Natural killer cell treated with Interleukin-12 subunit alpha and Interleukin-12 subunit beta and Interleukin-15 and Interleukin-18, amount 100 ng/mL, for 72 hours (primary cell): Measurements from ENCODE around the gene KRT13. TPM values are rescaled to one million over a fixed set of nuclear protein-coding genes. Genes with fewer than 3 reads are reported as not detected.

ENCODE experiments used
- ATAC-seq, 2 donors: fragments of 150-1000 bp; cut with Tn5 transposase in 1 of 2; sonication (Bioruptor Pico), chemical (Tn5 transposase) in 1 of 2; 2 replicates each; pipeline ENCODE4 v1.10.0; 2021
- DNase-seq: peaks from one replicate; pipeline ENCODE4 v3.0.0; 2022; ENCODE audit warnings: low spot score
- H3K27ac Mint-ChIP-seq, 2 donors: 1 replicate in 1 of 2; 2 replicates in 1 of 2; pipeline ENCODE4 v1.8.0; 2022; ENCODE audit warnings: mixed read lengths in 2 of 2, mild to moderate bottlenecking in 1 of 2, moderate library complexity in 1 of 2
- H3K27me3 Mint-ChIP-seq, 2 donors: 1 replicate in 1 of 2; 2 replicates in 1 of 2; pipeline ENCODE4 v1.8.0; 2022; ENCODE audit warnings: mixed read lengths in 2 of 2
- H3K36me3 Mint-ChIP-seq: one replicate; pipeline ENCODE4 v1.8.0; 2022; ENCODE audit warnings: mixed read lengths
- H3K4me1 Mint-ChIP-seq, 2 donors: 1 replicate in 1 of 2; 2 replicates in 1 of 2; pipeline ENCODE4 v1.8.0; 2022; ENCODE audit warnings: low read depth in 2 of 2, mixed read lengths in 2 of 2, mild to moderate bottlenecking in 1 of 2
- H3K4me3 Mint-ChIP-seq: one replicate; pipeline ENCODE4 v1.8.0; 2022; ENCODE audit warnings: mixed read lengths
- H3K9me3 Mint-ChIP-seq: 2 replicates; pipeline ENCODE4 v1.8.0; 2022; ENCODE audit warnings: mixed read lengths
- total RNA-seq, 2 donors: library from RNA; stranded (reverse); gene quantifications; one replicate each; pipeline ENCODE4 v1.2.3, GENCODE V29; 2022

The KRT13 gene
- not detected for total RNA-seq

DNA sequence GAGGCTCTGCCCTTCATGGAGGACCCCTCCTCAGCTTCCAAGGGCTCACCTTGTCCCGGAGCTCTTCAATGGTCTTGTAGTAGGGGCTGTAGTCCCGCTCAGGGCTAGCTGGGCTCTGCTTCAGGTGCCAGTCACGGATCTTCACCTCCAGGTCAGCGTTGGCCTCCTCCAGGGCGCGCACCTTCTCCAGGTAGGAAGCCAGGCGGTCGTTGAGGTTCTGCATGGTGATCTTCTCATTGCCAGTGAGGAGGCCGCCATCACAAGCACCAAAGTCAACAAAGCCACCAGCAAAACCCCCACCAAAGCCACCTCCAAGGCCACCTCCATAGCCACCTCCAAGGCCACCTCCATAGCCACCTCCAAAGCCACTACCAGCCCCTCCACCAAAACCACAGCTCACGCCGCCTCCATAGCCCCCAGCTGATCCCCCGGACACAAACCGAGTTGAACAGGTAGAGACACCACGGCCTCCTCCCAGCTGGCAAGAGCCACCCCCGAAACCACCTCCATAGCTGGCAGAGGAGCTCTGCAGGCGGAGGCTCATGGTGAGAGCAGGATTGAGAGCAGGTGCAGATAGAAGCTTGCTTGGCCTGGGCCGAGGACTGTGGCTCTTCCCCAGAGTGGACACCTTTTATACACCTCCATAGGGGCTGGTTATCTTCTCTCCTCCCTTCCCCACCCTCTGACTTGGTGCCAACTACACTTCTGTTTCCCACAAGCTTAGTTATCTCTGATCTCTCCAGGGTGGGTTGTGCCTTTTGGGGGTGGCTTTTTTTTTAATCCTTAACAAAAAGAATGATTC lies at the start of gene KRT13:
TSS of gene KRT13 (minus strand) at position 606 of the 802 bp plus-strand sequence. CDS start at position 544, 62 bp downstream.
- no peaks in the 10 kb centered on the region for H3K9me3 Mint-ChIP-seq
- no peak within 1 kb of the TSS for H3K27ac Mint-ChIP-seq
- no peaks in the 10 kb centered on the region for H3K4me1 Mint-ChIP-seq

DNA sequence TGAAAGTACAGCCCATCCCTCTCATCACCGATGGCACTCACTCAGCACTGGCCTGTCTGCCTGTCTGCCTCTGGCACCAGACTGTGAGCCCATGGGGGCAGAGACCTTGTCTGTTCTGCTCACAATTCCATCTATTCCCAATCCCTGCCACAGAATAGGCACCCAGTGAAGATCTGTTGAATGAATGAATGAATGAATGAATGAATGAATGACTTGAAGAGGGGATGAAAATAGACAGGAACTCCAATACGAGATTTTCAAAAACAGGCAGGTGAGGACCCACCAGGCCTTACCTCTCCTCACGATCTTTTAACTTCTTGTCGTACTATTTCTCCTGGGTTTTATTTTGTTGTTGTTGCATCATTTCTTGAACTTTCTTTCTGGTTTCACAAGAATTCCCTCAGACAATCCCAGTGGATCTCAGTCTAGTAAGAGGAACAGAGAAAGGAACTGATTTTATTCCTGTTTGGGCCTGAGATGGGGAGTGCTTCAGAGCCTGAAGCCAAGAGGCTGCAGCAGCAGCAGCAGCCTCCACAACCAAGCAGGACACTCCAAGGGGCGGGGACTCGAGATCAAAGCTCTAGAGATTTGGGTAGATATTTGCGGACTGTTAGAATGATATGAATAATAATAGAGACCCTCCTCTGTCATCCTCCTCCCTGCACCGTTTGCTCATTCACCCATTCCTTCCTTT lies 48.7 kb upstream of the KRT13 start:
- Mint-ChIP-seq H3K36me3 (no peaks in the 10 kb centered on the region), H3K9me3 (no peaks in the 10 kb centered on the region), H3K27me3 (peaks cover 24 to 27% of the 10 kb centered on the region in 2 donors), H3K4me3 (no peak overlapping the region), H3K27ac (no peak overlapping the region), H3K4me1 (peaks cover 4 to 6% of the 10 kb centered on the region in 2 donors)
- DNase-seq (no peak), ATAC-seq (no peak)

More for the DNA sequence above, at the start of gene KRT13:
- H3K36me3 Mint-ChIP-seq: no peaks in the 10 kb centered on the region
- no peak within 1 kb of the TSS for H3K4me3 Mint-ChIP-seq
- peaks cover 0 to 3% of the 10 kb centered on the region in 2 donors for H3K27me3 Mint-ChIP-seq
- DNase-seq (no peak), ATAC-seq (no peak)

DNA sequence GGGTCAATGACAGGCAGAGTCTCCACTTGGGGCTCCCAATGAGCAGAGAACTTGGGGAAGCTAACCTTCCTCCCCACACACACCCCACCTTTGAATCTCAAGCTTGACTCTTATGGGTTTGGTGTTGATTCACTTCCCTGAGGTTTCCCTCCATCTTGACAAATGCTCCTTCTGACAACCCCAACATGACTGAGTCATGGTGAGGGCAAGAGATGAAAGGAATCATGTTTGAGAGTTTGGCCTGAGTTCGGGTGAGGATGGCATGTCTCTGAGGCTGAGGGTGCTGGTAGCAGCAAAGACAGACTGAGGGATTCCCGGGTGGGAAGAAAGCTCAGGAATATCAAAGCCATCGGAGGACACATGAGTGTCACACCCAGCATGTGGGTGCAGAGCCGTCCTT lies 47.8 kb upstream of the KRT13 start:
- no peak for ATAC-seq

DNA sequence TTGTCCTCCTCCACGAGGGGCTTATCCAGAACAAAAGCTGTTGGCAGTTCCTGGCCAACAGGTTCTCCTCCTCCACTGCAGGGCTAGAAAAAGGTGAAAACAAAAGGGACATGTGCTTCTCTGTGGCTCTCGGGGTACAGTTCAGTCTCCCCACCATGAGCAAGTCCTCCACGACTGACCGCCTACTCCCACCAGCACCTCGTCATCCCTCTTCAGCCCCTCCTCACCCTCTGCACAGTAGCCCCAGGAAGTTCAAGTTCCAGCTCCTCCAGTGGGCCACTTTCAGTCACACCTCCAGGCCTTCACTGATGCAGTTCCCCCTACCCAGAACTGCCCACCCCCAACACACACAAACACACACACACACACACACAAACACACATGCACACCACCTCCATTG lies 47.0 kb upstream of the KRT13 start:
- Mint-ChIP-seq H3K36me3 (no peaks in the 10 kb centered on the region), H3K4me1 (peaks cover 8 to 17% of the 10 kb centered on the region in 2 donors), H3K27ac (no peak overlapping the region), H3K9me3 (no peaks in the 10 kb centered on the region), H3K27me3 (peaks cover 9 to 25% of the 10 kb centered on the region in 2 donors), H3K4me3 (no peak overlapping the region)
- no peak for DNase-seq
- no peak for ATAC-seq

More for the DNA sequence above, 47.8 kb upstream of the KRT13 start:
- no peak overlapping the region for H3K27ac Mint-ChIP-seq
- H3K4me1 Mint-ChIP-seq: peaks cover 8 to 12% of the 10 kb centered on the region in 2 donors
- no peaks in the 10 kb centered on the region for H3K36me3 Mint-ChIP-seq
- H3K4me3 Mint-ChIP-seq: no peak overlapping the region
- no peak for DNase-seq
- H3K9me3 Mint-ChIP-seq: no peaks in the 10 kb centered on the region
- peaks cover 15 to 22% of the 10 kb centered on the region in 2 donors for H3K27me3 Mint-ChIP-seq

DNA sequence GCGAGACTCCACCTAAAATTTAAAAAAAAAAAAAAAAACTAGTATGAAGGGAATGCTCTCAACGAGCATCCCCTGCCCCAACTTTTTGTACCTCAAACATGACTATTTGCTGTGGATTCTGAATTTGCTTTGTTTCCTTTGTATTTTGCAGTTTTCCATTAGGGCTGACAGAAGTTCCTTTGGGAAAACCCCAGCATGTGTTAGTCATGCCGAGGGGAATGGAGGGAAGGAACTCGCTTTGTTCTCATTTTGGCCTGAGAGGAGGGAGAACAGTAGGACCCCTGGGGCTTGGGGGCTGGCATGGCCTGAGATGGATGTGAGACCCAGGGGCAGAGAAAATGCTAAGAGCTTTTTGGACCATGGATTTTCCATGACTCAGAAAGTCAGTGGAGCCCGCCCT lies 46.0 kb upstream of the KRT13 start:
- H3K9me3 Mint-ChIP-seq: no peaks in the 10 kb centered on the region
- peaks cover 8 to 25% of the 10 kb centered on the region in 2 donors for H3K27me3 Mint-ChIP-seq
- H3K36me3 Mint-ChIP-seq: no peaks in the 10 kb centered on the region
- no peak for ATAC-seq
- no peak overlapping the region for H3K4me3 Mint-ChIP-seq
- no peak for DNase-seq
- no peak overlapping the region for H3K27ac Mint-ChIP-seq
- H3K4me1 Mint-ChIP-seq: peaks cover 8 to 17% of the 10 kb centered on the region in 2 donors

DNA sequence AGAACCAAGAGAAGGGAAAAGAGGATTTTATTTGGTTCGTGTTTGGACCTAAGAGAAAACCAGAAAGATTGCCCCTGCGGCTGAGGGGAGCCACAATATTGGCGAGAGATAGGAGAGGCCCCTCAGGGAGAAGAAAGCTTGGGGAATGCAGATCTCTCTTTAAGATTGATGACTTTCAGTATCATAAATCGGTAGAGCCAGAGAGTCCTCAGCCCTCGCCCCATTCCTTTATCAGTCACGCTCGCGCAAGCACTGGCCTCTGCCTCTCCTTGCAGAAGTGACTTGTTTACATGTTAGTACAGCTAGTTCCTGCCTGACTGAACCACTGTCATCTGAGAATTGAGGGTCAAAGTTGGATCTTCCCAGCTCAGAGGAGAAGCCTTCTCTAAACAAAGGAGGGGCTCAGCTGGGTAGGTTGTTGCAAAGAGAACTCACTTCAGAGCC lies 44.2 kb upstream of the KRT13 start:
- Mint-ChIP-seq H3K4me3 (no peak overlapping the region), H3K9me3 (no peaks in the 10 kb centered on the region), H3K36me3 (no peaks in the 10 kb centered on the region), H3K27me3 (peaks cover 8 to 25% of the 10 kb centered on the region in 2 donors), H3K27ac (no peak overlapping the region), H3K4me1 (peaks cover 8 to 17% of the 10 kb centered on the region in 2 donors)
- no peak for ATAC-seq
- no peak for DNase-seq

DNA sequence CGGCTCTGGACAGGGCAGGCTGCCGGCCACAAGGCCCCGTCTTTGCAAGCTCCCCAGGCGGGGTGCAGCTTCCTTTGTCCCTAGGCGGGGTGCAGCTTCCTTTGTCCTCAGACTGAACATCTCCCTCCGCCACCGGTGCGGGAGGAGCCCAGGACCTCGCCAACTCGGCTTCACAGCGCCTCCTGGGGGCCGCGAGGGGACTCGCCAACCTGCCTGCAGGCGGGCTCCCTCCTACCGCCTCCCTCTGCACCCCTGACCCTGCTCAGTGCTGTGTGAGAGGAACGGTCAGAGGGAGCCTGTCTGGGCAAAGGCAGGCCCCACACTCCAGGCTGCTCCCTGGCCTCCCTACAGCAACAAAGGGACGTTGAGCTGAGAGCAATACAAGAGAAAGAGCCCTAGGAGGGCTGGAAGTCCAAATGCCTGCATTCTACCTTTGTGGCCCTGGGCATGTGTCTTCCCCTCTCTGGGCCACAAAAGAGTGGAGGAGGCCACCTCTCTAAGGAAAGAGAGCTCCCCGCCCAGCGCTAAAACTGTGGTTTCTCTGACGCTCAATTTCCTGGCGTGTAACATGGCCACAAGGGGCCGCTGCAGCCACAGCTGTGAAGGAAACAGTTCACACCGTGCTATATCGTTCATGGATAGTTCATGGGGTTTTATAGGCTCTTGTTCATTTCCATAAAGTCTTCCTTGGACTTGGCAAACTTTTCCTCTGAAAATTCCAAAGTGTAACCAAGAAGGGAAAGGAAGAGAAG lies 43.6 kb upstream of the KRT13 start:
- DNase-seq: peak; percentile 80
- H3K4me1 Mint-ChIP-seq: peaks cover 8 to 17% of the 10 kb centered on the region in 2 donors
- no peaks in the 10 kb centered on the region for H3K36me3 Mint-ChIP-seq
- H3K27me3 Mint-ChIP-seq: peaks cover 2 to 20% of the 10 kb centered on the region in 2 donors
- ATAC-seq: peak; percentile 82 to 86
- H3K27ac Mint-ChIP-seq: no peak overlapping the region
- peak overlapping the region; percentile 47 for H3K4me3 Mint-ChIP-seq
- no peaks in the 10 kb centered on the region for H3K9me3 Mint-ChIP-seq

DNA sequence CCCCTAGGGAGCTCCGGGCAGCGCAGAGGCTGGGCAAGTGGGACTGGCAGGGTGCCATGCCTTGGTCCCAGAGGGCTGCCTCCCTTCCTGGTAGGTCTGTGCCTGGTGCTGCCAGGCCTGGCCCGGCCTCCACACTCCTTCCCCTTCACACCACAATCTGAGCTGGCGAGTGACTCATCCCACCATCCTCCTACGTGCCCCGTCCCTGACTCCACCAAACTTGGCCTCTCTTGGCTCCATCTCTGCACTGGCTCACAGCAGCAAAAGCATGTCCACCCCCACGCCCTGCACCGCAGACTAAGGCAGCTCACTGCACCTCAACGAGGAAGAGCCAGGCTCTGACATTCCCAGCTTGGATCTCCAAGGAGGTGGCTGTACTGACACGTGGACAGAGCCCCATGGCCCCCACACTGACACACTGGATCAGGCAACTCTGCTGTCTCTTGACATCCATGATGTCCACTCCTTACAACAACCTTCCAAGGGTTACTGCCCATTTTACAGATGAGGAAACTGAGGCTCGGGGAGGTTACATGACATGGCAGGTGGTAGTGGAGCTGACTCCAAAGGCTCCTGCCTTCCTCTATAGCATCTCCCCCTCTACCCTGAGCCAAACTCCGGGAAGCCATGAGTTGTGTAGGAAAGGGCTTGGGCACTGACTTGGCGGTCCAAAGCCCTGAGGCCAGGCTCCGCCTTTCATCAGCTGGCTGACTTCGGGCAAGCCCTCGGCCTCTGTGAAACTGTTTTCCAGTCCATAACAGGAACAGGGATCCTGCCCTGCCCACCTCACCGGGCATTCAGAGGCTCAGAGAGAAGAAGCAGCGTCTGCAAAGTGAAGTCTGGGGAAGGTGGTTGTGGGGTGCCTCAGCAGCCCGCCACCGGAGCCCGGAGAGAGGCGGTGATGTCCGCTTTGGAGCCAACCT lies 42.8 kb upstream of the KRT13 start:
- Mint-ChIP-seq H3K36me3 (no peaks in the 10 kb centered on the region), H3K9me3 (no peaks in the 10 kb centered on the region), H3K4me3 (peak overlapping the region; percentile 47), H3K27ac (no peak overlapping the region), H3K27me3 (peaks cover 0 to 16% of the 10 kb centered on the region in 2 donors), H3K4me1 (peaks cover 8 to 17% of the 10 kb centered on the region in 2 donors)
- DNase-seq (peak; percentile 68), ATAC-seq (peak; percentile 74 to 77)

DNA sequence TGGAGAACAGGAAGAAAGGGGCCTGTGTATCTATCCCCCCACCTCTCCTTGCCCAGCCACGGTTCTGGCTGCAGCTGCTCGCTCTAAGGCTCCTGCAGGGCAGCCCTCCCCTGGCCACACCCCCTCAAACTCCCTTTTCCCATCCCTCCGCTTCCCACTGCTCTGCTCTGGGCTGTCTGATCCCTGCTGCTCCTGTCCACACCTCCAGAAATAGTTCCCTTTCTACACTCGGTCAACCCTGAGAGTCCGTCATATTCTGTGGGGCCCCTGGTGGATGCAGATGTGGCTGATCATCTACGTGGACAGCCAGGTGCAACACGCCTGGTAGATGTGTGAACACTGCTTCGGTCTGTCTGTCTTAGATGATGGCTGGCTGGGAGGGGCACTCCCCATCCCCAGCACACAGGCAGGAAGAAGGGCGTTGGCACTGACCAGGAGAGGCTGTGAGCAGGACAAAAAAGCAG lies 42.0 kb upstream of the KRT13 start:
- H3K27ac Mint-ChIP-seq: no peak overlapping the region

DNA sequence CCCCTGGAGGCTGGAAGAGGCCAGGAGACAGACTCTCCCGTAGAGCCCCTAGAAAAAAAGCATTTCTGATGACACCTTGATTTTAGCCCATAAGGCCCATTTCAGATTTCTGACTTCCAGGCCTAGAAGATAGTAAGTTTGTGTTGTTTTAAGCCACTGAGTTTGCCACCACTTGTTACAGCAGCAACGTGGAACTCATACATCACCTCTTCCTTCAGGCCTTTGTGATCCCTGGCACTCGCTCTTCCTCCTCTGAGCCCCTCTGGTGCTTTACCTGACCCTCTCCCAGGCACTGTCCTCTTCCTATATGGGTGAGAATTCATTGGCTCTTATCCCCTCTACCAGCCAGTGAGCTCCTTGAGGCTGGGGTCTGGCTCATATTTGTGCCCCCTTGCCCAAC lies 41.4 kb upstream of the KRT13 start:
- no peak for DNase-seq
- Mint-ChIP-seq H3K4me3 (no peak overlapping the region), H3K4me1 (peaks cover 8 to 14% of the 10 kb centered on the region in 2 donors), H3K9me3 (no peaks in the 10 kb centered on the region), H3K27ac (no peak overlapping the region), H3K36me3 (no peaks in the 10 kb centered on the region), H3K27me3 (peaks cover 0 to 14% of the 10 kb centered on the region in 2 donors)
- ATAC-seq: no peak

More for the DNA sequence above, 42.0 kb upstream of the KRT13 start:
- DNase-seq (no peak), ATAC-seq (no peak)
- Mint-ChIP-seq H3K27me3 (peaks cover 0 to 14% of the 10 kb centered on the region in 2 donors), H3K9me3 (no peaks in the 10 kb centered on the region), H3K4me1 (peaks cover 8 to 14% of the 10 kb centered on the region in 2 donors), H3K36me3 (no peaks in the 10 kb centered on the region), H3K4me3 (no peak overlapping the region)

DNA sequence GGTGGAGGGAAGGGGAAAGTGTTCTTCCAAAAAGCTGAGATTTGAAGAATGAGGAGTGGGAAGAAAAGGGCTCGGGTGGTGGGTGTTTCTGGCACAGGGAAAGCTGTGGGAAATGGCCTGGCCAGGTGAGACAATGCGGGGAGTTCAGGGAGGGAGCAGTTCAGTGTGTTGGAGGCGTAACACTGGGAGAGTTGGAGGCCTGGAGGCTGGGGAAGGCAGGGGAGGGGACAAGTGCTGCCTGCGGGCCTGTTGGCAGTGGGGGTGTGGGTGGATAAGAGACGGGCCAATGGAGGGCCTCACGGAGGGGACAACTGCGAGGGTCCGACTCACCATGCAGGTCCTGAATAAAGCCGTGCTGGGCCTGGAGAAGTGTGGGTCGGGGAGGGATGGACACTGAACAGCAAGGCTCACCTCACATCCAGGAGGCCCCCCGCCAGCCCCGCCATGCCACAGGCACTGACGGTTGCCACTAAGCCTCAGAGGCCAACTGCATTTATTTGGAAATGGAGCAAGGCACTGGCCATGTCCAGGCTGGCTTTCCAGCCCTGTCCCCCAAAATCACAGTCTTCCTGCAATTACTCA lies 40.5 kb upstream of the KRT13 start:
- Mint-ChIP-seq H3K9me3 (no peaks in the 10 kb centered on the region), H3K4me3 (no peak overlapping the region), H3K36me3 (no peaks in the 10 kb centered on the region), H3K27me3 (peaks cover 0 to 14% of the 10 kb centered on the region in 2 donors), H3K4me1 (peaks cover 8 to 14% of the 10 kb centered on the region in 2 donors), H3K27ac (no peak overlapping the region)
- ATAC-seq: no peak
- no peak for DNase-seq

DNA sequence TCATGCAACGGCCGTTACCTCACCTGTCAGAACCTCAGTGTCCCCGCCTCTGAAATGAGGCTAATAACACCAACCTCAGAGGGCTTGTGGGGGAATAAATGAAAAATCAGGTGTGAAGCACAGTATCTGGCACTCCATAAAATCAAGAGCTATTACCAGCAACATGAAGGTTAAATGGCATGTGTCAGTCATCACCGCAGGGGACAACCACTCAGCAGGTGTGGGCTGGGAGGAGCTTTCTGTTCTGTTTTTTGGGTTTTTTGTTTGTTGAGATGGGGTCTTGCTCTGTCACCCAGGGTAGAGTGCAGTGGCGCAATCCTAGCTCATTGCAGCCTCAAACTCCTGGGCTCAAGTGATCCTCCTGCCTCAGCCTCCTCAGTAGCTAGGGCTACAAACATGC lies 39.5 kb upstream of the KRT13 start:
- ATAC-seq (no peak), DNase-seq (no peak)
- Mint-ChIP-seq H3K27ac (no peak overlapping the region), H3K36me3 (no peaks in the 10 kb centered on the region), H3K27me3 (peaks cover 0 to 16% of the 10 kb centered on the region in 2 donors), H3K4me1 (peaks cover 8 to 14% of the 10 kb centered on the region in 2 donors), H3K4me3 (no peak overlapping the region), H3K9me3 (no peaks in the 10 kb centered on the region)
